Transverse colon (tissue), 4 donors: ENCODE data around the gene DEDD. TPM values are rescaled to one million over a fixed set of nuclear protein-coding genes. Genes with fewer than 3 reads are reported as not detected.
A peak's percentile ranks its signal among the peaks of the same experiment; 100 is the strongest.

Experiments used
- DNase-seq: peaks from one replicate; pipeline ENCODE4 v3.0.0-alpha.2; 2019
- H3K27ac ChIP-seq, 4 donors: fragments of 200-600 bp; sonication (generic); 2 replicates each; pipeline ENCODE4 v1.5.1; 2016 to 2018; ENCODE audit warnings: inconsistent platforms in 4 of 4
- H3K27me3 ChIP-seq: fragments of 200-600 bp; sonication (generic); 2 replicates; pipeline ENCODE4 v1.5.1; 2017; ENCODE audit warnings: inconsistent platforms
- H3K36me3 ChIP-seq, 4 donors: fragments of 200-600 bp; sonication (generic); 2 replicates each; pipeline ENCODE4 v1.5.1; 2017 to 2019; ENCODE audit warnings: inconsistent platforms in 4 of 4
- H3K4me1 ChIP-seq, 4 donors: fragments of 200-600 bp; sonication (generic); 2 replicates each; pipeline ENCODE4 v1.5.1; 2017 to 2020; ENCODE audit warnings: inconsistent platforms in 4 of 4
- H3K4me3 ChIP-seq, 4 donors: fragments of 200-600 bp; sonication (generic); 1 replicate in 1 of 4; 2 replicates in 3 of 4; pipeline versions ENCODE4 v1.5.1 to v1.6.1; 2017 to 2019; ENCODE audit warnings: inconsistent platforms in 4 of 4
- H3K9me3 ChIP-seq, 2 donors: fragments of 200-600 bp; sonication (generic); 2 replicates each; pipeline ENCODE4 v1.5.1; 2017 to 2019; ENCODE audit warnings: inconsistent platforms in 2 of 2
- EP300 ChIP-seq: sonication (generic); formaldehyde crosslinking; IDR thresholded peaks from one replicate; pipeline ENCODE4 v1.6.1; 2017; ENCODE audit warnings: antibody characterized with exemption, low read depth
- POLR2A ChIP-seq: fragments of 450-650 bp; IDR thresholded peaks from one replicate; pipeline ENCODE4 v1.6.1; 2016; ENCODE audit warnings: antibody characterized with exemption, mild to moderate bottlenecking, moderate library complexity
- POLR2AphosphoS5 ChIP-seq, 3 donors: sonication (generic); formaldehyde crosslinking; IDR thresholded peaks; one replicate each; pipeline ENCODE4 v1.6.1; 2016; ENCODE audit warnings: antibody characterized with exemption in 3 of 3
- WGBS, 2 donors: methylation state at CpG; one replicate each; pipeline ENCODE4 v1.1.5; 2018; ENCODE audit warnings: low coverage in 1 of 2; 5-methylcytosine and 5-hydroxymethylcytosine counted together
- in situ Hi-C, 4 donors: fragments of 200-750 bp; cut with MboI; loops; one replicate each; pipeline versions ENCODE4 v1.15.0 to v1.15.1; 2017; ENCODE audit warnings: low sequenced_read_pairs in 3 of 4, low pct_ligation_motif_present in 1 of 4, low pct_unique_long_range_greater_than_20kb in 1 of 4
- intact Hi-C: fragments of 100-400 bp; cut with DNase I; formaldehyde crosslinking; loops from one replicate; pipeline ENCODE4 v1.15.1; 2023; ENCODE audit warnings: low total_unique reads
- total RNA-seq, 4 donors: library from RNA; depleted of rRNA; stranded (reverse); fragments of >200 nt; gene quantifications; one replicate each; pipeline ENCODE4 v1.1.0, GENCODE V29; 2016
- TF ChIP-seq, protein P1 (sequence below), 5 experiments: fragments of 200-600 bp in 3 of 5; fragments of 450-650 bp in 2 of 5; sonication (generic) in 3 of 5; IDR thresholded peaks; 1 replicate in 2 of 5; 2 replicates in 3 of 5; pipeline ENCODE4 v1.5.1; 2016 to 2017; ENCODE audit warnings: antibody characterized with exemption in 5 of 5, inconsistent platforms in 3 of 5, mild to moderate bottlenecking in 2 of 5, moderate library complexity in 1 of 5

Gene DEDD
- total RNA-seq, 4 donors from 2014 or later = 30.3 to 73.7 (median 38.6) TPM

DNA sequence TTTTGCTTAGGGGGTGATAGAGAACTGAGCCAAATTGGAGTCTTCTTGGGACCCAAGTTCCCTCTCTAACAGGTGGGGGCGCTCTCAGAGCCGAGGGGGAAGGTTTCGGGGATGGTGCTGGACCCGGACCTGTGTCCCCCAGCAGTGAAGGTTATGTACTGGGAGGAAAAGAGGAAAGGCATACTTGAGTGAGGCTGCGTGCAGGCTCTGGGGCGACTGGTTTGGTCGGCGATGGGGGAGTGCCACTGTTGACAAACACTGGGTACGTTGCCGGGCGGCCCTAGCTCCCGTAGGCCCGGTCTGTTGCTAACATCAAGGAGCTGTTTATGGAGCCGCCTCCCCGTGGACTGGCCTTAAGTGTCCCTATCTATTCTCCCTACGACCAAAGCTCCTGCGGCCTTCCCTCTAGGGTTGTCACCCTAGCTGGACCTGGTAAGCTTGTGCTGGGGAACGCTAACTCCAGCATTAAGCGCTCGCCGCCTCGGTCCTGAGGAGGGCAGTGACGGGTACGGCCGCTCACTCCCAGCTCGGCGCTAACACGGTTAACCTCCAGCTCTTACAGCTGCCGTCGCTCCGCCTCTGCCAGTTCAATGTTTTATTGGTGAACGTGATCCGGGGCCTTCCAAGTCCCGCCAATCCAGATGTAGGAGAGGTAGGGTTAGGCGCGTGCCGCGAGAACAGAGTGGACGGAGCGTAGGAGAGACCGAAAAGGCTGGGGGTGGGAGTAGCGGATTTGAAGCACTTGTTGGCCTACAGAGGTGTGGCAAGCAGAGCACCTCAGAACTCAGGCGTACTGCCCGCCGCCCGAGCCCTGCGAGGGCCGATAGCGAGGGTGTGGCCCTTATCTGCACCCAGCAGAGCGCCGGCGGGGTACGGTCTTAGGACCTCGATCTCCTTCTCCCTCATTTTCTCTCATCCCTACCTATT lies 33.5 kb upstream of the DEDD start, which contains the start of gene PPOX:
Gene PPOX (plus strand): TSS at position 685 of the 927 bp plus-strand sequence. CDS start 422 bp downstream, outside the sequence.
- TF ChIP-seq POLR2A (peak; percentile 84), EP300 (peak; percentile 81), POLR2AphosphoS5 (IDR thresholded peaks at IDR 0.05) (peak; percentile 77 to 88 (median 84))
- TF ChIP-seq, protein P1, sequence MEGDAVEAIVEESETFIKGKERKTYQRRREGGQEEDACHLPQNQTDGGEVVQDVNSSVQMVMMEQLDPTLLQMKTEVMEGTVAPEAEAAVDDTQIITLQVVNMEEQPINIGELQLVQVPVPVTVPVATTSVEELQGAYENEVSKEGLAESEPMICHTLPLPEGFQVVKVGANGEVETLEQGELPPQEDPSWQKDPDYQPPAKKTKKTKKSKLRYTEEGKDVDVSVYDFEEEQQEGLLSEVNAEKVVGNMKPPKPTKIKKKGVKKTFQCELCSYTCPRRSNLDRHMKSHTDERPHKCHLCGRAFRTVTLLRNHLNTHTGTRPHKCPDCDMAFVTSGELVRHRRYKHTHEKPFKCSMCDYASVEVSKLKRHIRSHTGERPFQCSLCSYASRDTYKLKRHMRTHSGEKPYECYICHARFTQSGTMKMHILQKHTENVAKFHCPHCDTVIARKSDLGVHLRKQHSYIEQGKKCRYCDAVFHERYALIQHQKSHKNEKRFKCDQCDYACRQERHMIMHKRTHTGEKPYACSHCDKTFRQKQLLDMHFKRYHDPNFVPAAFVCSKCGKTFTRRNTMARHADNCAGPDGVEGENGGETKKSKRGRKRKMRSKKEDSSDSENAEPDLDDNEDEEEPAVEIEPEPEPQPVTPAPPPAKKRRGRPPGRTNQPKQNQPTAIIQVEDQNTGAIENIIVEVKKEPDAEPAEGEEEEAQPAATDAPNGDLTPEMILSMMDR (IDR thresholded peaks at IDR 0.05) = peak; percentile 20 to 58 (median 42)
- H3K36me3 ChIP-seq = peaks cover 0 to 6% (median 1%) of the 10 kb centered on the region in 4 donors
- H3K4me1 ChIP-seq = peaks cover 11 to 28% (median 14%) of the 10 kb centered on the region in 4 donors
- in situ Hi-C loops (no loop called here), intact Hi-C loops (no loop called here)
- no peaks in the 10 kb centered on the region for H3K9me3 ChIP-seq
- WGBS, 2 donors = 0% methylated on average over 2 to 54 of the region's 54 CpGs
- peak within 1 kb of the TSS; percentile 87 to 94 (median 91) for H3K27ac ChIP-seq
- H3K4me3 ChIP-seq = peak within 1 kb of the TSS; percentile 51 to 77 (median 58)
- no peaks in the 10 kb centered on the region for H3K27me3 ChIP-seq
- peak; percentile 97 for DNase-seq

DNA sequence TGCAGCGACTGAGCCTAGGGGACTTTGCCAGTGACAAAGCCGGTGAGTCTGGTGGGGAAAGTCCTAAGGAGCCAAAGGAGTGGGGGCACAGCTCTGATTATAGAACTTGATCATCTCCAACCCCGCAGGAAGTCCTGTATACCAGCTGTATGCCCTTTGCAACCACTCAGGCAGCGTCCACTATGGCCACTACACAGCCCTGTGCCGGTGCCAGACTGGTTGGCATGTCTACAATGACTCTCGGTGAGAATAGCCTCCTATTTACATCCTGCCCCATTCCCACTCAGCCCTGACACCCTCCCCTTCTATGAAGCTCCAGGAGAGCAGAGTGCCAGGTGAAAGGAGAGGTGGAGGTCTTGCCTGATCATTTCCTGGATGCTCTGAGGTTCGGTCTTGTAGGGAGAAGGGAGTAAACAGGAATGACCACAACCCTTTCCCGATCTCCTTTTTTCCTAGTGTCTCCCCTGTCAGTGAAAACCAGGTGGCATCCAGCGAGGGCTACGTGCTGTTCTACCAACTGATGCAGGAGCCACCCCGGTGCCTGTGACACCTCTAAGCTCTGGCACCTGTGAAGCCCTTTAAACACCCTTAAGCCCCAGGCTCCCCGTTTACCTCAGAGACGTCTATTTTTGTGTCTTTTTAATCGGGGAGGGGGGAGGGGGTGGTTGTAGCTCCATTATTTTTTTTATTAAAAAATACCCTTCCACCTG lies 32.6 kb upstream of the DEDD start:
- in situ Hi-C loops = no loop called here
- TF ChIP-seq POLR2A (no peak), EP300 (no peak), POLR2AphosphoS5 (IDR thresholded peaks at IDR 0.05) (no peak)
- TF ChIP-seq, protein P1 (IDR thresholded peaks at IDR 0.05) = no peak
- H3K36me3 ChIP-seq = no peaks in the 10 kb centered on the region

DNA sequence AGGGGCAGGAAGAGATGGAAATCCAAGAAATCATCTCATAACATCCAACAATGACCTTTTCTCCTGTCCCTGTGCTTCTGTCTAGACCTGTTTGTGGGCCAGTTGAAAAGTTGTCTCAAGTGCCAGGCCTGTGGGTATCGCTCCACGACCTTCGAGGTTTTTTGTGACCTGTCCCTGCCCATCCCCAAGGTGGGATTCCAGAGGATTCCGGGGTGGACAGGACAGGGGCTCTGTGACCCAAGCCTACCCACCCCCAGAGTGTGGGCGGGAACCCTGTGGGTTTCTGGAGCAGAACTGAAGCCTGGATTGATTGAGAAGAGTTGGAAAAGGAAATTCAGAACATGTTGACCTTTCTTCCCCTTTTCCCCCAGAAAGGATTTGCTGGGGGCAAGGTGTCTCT lies 31.3 kb upstream of the DEDD start:
- Histone ChIP-seq H3K27ac (no peak overlapping the region), H3K9me3 (no peaks in the 10 kb centered on the region), H3K36me3 (no peaks in the 10 kb centered on the region), H3K27me3 (no peaks in the 10 kb centered on the region), H3K4me3 (no peak overlapping the region), H3K4me1 (peaks cover 15 to 42% (median 28%) of the 10 kb centered on the region in 4 donors)
- intact Hi-C loops (no loop called here), in situ Hi-C loops (no loop called here)
- 78 to 93% methylated on average over 3 to 5 of the region's 5 CpGs for WGBS, 2 donors
- TF ChIP-seq POLR2AphosphoS5 (IDR thresholded peaks at IDR 0.05) = no peak
- TF ChIP-seq EP300 = no peak
- TF ChIP-seq, protein P1 (IDR thresholded peaks at IDR 0.05) = no peak
- no peak for TF ChIP-seq POLR2A
- no peak for DNase-seq

More for the DNA sequence above, 32.6 kb upstream of the DEDD start:
- no peak for DNase-seq
- whole genome bisulfite sequencing, 2 donors = 0 to 62% methylated on average over 2 to 14 of the region's 14 CpGs
- intact Hi-C loops = no loop called here
- Histone ChIP-seq H3K27me3 (no peaks in the 10 kb centered on the region), H3K4me1 (peaks cover 13 to 37% (median 23%) of the 10 kb centered on the region in 4 donors), H3K27ac (peak overlapping the region; percentile 87 to 94 (median 91)), H3K9me3 (no peaks in the 10 kb centered on the region), H3K4me3 (peak overlapping the region in 3 of 4 donors; percentile 51 to 77 (median 60))

DNA sequence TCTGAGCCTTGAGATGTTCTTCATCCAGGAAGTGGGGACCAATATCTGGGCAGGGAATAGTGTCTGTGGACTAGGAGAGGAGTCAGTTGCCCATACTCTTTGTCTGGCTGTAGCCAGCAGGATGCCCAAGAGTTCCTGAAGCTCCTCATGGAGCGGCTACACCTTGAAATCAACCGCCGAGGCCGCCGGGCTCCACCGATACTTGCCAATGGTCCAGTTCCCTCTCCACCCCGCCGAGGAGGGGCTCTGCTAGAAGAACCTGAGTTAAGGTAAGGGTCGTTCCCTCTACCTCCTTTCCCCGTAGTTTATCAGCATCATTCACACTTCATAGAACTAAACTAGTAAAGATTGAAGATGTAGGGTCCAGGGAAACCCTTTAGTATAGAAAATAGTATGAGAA lies 30.3 kb upstream of the DEDD start:
- in situ Hi-C loops = no loop called here
- Histone ChIP-seq H3K4me1 (peaks cover 17 to 44% (median 31%) of the 10 kb centered on the region in 4 donors), H3K4me3 (no peak overlapping the region), H3K27me3 (no peaks in the 10 kb centered on the region), H3K9me3 (no peaks in the 10 kb centered on the region), H3K27ac (no peak overlapping the region), H3K36me3 (no peaks in the 10 kb centered on the region)
- WGBS, 2 donors = 93 to 100% methylated on average over 2 to 10 of the region's 10 CpGs
- no peak for DNase-seq
- no peak for TF ChIP-seq EP300
- intact Hi-C loops = no loop called here
